GM12878 (cell line): Measurements from ENCODE around the gene BAIAP2L1.

ENCODE experiments used
- CEBPZ ChIP-seq: fragments of 150-350 bp; IDR thresholded peaks from 2 replicates; pipeline ENCODE4 v1.6.1; 2016; ENCODE audit warnings: low read depth, low read length
- CREM ChIP-seq: IDR thresholded peaks from 2 replicates; pipeline ENCODE4 v1.6.1; 2014; ENCODE audit warnings: antibody characterized with exemption, low read depth
- DPF2 ChIP-seq: fragments of 450-650 bp; IDR thresholded peaks from 2 replicates; pipeline ENCODE4 v1.6.1; 2017; ENCODE audit warnings: mild to moderate bottlenecking
- EZH2 ChIP-seq: IDR thresholded peaks from 2 replicates; pipeline ENCODE4 v1.6.1; 2012; ENCODE audit warnings: low read depth, mild to moderate bottlenecking, control low read depth, inconsistent platforms, low read length, borderline replicate concordance; ENCODE audit not compliant: control insufficient read depth
- HDAC6 ChIP-seq: fragments of 200-600 bp; sonication (generic); IDR thresholded peaks from one replicate; pipeline ENCODE4 v1.8.0; 2017; ENCODE audit warnings: antibody characterized with exemption; ENCODE audit not compliant: unreplicated experiment
- POLR2A ChIP-seq: IDR thresholded peaks from 2 replicates; pipeline ENCODE4 v1.6.1; 2011; ENCODE audit warnings: low read depth, mild to moderate bottlenecking, low read length
- RAD51 ChIP-seq: fragments of 450-650 bp; IDR thresholded peaks from 2 replicates; pipeline ENCODE4 v1.6.1; 2016; ENCODE audit warnings: moderate library complexity, mild to moderate bottlenecking, inconsistent platforms
- SPI1 ChIP-seq: IDR thresholded peaks from 2 replicates; pipeline ENCODE4 v1.6.1; 2011; ENCODE audit warnings: low read depth, mild to moderate bottlenecking, low read length, moderate library complexity, borderline replicate concordance; ENCODE audit not compliant: insufficient read depth
- SRF ChIP-seq, 2 experiments: IDR thresholded peaks; 2 replicates each; pipeline ENCODE4 v1.6.1; 2011; ENCODE audit warnings: low read depth in 2 of 2, low read length in 2 of 2, mild to moderate bottlenecking in 1 of 2, moderate library complexity in 1 of 2
- ZZZ3 ChIP-seq: IDR thresholded peaks from 2 replicates; pipeline ENCODE4 v1.6.1; 2011; ENCODE audit warnings: low read depth; ENCODE audit not compliant: control insufficient read depth, insufficient read length
- TF ChIP-seq, protein P1 (sequence below), 3 experiments: IDR thresholded peaks in 2 of 3; conservative IDR thresholded peaks in 1 of 3; 2 replicates each; pipeline ENCODE4 v1.5.1; 2011; ENCODE audit warnings: low read depth in 3 of 3, low read length in 3 of 3, mild to moderate bottlenecking in 3 of 3, control low read depth in 2 of 3, moderate library complexity in 2 of 3, inconsistent platforms in 1 of 3, mixed read lengths in 1 of 3; ENCODE audit not compliant: control insufficient read depth in 2 of 3, insufficient read depth in 1 of 3; ENCODE audit errors: extremely low read depth in 1 of 3

DNA sequence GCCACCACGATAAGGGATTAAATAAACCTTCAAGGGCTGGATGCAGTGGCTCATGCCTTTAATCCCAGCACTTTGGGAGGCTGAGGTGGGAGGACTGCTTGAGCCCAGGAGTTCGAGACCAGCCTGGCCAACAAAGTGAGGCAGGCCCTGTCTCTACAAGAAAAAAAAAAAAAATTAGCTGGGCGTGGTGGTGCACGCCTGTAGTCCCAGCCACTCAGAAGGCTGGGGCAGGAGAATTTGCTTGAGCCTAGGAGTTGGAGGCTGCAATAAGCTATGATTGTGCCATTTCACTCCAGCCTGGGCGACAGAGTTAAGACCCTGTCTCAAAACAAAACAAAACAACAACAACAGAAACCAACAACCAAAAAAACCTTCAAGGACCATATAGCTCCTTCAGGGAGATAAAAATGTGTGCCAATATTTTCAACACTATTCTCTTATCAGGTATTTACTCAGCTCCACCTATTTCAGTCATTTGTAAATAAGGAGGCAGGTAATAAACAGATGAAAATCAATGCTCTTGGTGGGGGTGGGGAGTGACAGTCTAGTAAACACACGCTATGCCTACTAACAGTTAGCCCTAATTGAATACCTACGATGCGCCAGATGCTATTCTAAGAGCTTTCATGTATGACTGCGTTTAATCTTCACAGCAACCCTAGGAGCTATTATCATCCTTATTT is 13.2 kb downstream of the BAIAP2L1 start:
- TF ChIP-seq POLR2A (no peak), CREM (no peak), SPI1 (no peak), DPF2 (no peak), EZH2 (no peak), CEBPZ (no peak), SRF (IDR thresholded peaks at IDR 0.05; ENCODE audit: low read depth in 2 of 2, low read length in 2 of 2) (no peak), HDAC6 (no peak), ZZZ3 (no peak), RAD51 (no peak)
- TF ChIP-seq, protein P1, sequence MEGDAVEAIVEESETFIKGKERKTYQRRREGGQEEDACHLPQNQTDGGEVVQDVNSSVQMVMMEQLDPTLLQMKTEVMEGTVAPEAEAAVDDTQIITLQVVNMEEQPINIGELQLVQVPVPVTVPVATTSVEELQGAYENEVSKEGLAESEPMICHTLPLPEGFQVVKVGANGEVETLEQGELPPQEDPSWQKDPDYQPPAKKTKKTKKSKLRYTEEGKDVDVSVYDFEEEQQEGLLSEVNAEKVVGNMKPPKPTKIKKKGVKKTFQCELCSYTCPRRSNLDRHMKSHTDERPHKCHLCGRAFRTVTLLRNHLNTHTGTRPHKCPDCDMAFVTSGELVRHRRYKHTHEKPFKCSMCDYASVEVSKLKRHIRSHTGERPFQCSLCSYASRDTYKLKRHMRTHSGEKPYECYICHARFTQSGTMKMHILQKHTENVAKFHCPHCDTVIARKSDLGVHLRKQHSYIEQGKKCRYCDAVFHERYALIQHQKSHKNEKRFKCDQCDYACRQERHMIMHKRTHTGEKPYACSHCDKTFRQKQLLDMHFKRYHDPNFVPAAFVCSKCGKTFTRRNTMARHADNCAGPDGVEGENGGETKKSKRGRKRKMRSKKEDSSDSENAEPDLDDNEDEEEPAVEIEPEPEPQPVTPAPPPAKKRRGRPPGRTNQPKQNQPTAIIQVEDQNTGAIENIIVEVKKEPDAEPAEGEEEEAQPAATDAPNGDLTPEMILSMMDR (IDR thresholded peaks at IDR 0.05 in 2 of 3, conservative IDR thresholded peaks at IDR 0.05 in 1 of 3; ENCODE audit: control insufficient read depth in 2 of 3, extremely low read depth in 1 of 3, insufficient read depth in 1 of 3, low read depth in 3 of 3, low read length in 3 of 3): no peak
